GM12878 (cell line): ENCODE data around the gene AMPD2. TPM values are rescaled to one million over a fixed set of nuclear protein-coding genes. Genes with fewer than 3 reads are reported as not detected.
"Not testable (repeated sequence)": the region's sequence is repeated elsewhere in the genome, so short reads cannot be mapped to it uniquely, and the experiment has no call there.

Source experiments
- ATAC-seq: fragments of 200-7000 bp; cut with Tn5 transposase; 3 replicates; pipeline ENCODE4 v1.9.1; 2020; ENCODE audit warnings: mild to moderate bottlenecking, moderate library complexity
- BruUV-seq: library from RNA; stranded (reverse); fragments of 400-500 nt; replicated peaks from 2 replicates; lab custom pipeline; 2021; lab: Mats Ljungman, UMichigan
- CTCF ChIA-PET: fragments of 300-600 bp; sonication (Branson Sonifier 250); formaldehyde crosslinking; extraction: SDS; loops from one replicate; lab custom pipeline; 2021; ENCODE audit warnings: inconsistent platforms; lab: Yijun Ruan, JAX
- POLR2A ChIA-PET: fragments of 350-600 bp; formaldehyde crosslinking; extraction: SDS; loops from one replicate; lab custom pipeline; 2021; ENCODE audit warnings: inconsistent platforms; lab: Charles Lee
- RAD21 ChIA-PET: fragments of 300-600 bp; sonication (Branson Sonifier 250); formaldehyde crosslinking; loops from one replicate; lab custom pipeline; 2023; ENCODE audit warnings: antibody characterized with exemption; ENCODE audit not compliant: unreplicated experiment; lab: Charles Lee
- SMC1A ChIA-PET: fragments of 300-600 bp; sonication (Branson Sonifier 250); formaldehyde crosslinking; loops from one replicate; lab custom pipeline; 2023; ENCODE audit not compliant: unreplicated experiment, uncharacterized antibody; lab: Charles Lee
- DNase-seq: peaks from one replicate; pipeline ENCODE4 v3.0.0-alpha.2; 2011; ENCODE audit warnings: low read depth, low spot score
- FAIRE-seq: peaks from 3 replicates; lab custom pipeline; 2011; peaks lifted over from hg19 to GRCh38; lab: Jason Lieb, UNC
- H2AFZ ChIP-seq: 2 replicates; pipeline ENCODE4 v1.6.0; 2011; ENCODE audit warnings: low read depth, low read length, control low read depth; ENCODE audit not compliant: control insufficient read depth
- H3K27ac ChIP-seq: 2 replicates; pipeline ENCODE4 v1.5.1; 2011; ENCODE audit warnings: control low read depth; ENCODE audit not compliant: control insufficient read depth, insufficient read depth
- H3K27me3 ChIP-seq, 2 experiments: replicated peaks in 1 of 2; 2 replicates each; pipeline versions ENCODE4 v1.6.0 to v1.6.1; 2011; ENCODE audit warnings: low read length in 1 of 2; ENCODE audit not compliant: control insufficient read depth in 2 of 2, insufficient read depth in 2 of 2
- H3K36me3 ChIP-seq, 2 experiments: 2 replicates each; pipeline ENCODE4 v1.5.1; 2011; ENCODE audit warnings: low read length in 1 of 2; ENCODE audit not compliant: control insufficient read depth in 2 of 2, insufficient read depth in 2 of 2
- H3K4me1 ChIP-seq: 2 replicates; pipeline ENCODE4 v1.6.1; 2011; ENCODE audit warnings: mild to moderate bottlenecking, low read length, moderate library complexity, mixed read lengths; ENCODE audit not compliant: control insufficient read depth, insufficient read depth
- H3K4me2 ChIP-seq: 2 replicates; pipeline ENCODE4 v1.6.0; 2011; ENCODE audit warnings: control low read depth; ENCODE audit not compliant: control insufficient read depth, insufficient read depth
- H3K4me3 ChIP-seq: fragments of 200-600 bp; sonication (generic); 2 replicates; pipeline ENCODE4 v1.5.1; 2016
- H3K79me2 ChIP-seq: 2 replicates; pipeline ENCODE4 v1.6.0; 2011; ENCODE audit warnings: low read length; ENCODE audit not compliant: control insufficient read depth, insufficient read depth
- H3K9ac ChIP-seq: 2 replicates; pipeline ENCODE4 v1.8.0; 2011; ENCODE audit warnings: low read length, control low read depth, mixed read lengths; ENCODE audit not compliant: control insufficient read depth, insufficient read depth
- H3K9me3 ChIP-seq: replicated peaks from 3 replicates; pipeline ENCODE4 v1.5.1; 2011; ENCODE audit warnings: mild to moderate bottlenecking, low read length; ENCODE audit not compliant: control insufficient read depth, insufficient read depth
- H4K20me1 ChIP-seq: 2 replicates; pipeline ENCODE4 v1.6.0; 2011; ENCODE audit not compliant: control insufficient read depth, insufficient read depth
- BHLHE40 ChIP-seq, 2 experiments: fragments of 450-650 bp in 1 of 2; IDR thresholded peaks; 2 replicates each; pipeline ENCODE4 v1.6.1; 2011 to 2017; ENCODE audit warnings: low read depth in 2 of 2, borderline replicate concordance in 1 of 2, improper control_type of control experiment in 1 of 2, low read length in 1 of 2, mild to moderate bottlenecking in 1 of 2
- CBX5 ChIP-seq: sonication (generic); IDR thresholded peaks from 2 replicates; pipeline ENCODE4 v1.6.1; 2016; ENCODE audit warnings: low read depth, moderate library complexity, mild to moderate bottlenecking, inconsistent platforms
- KLF5 ChIP-seq: fragments of 450-650 bp; IDR thresholded peaks from 2 replicates; pipeline ENCODE4 v1.6.1; 2014; ENCODE audit warnings: mild to moderate bottlenecking; ENCODE audit not compliant: partially characterized antibody
- ZSCAN29 ChIP-seq: fragments of 450-650 bp; IDR thresholded peaks from 2 replicates; pipeline ENCODE4 v1.6.1; 2017; ENCODE audit warnings: mild to moderate bottlenecking, moderate library complexity
- WGBS: methylation state at CpG from one replicate; pipeline ENCODE4 v1.1.6; 2016; ENCODE audit warnings: low lambda C conversion rate; ENCODE audit not compliant: insufficient replicate concordance, insufficient coverage; ENCODE audit errors: missing lambda C conversion rate; 5-methylcytosine and 5-hydroxymethylcytosine counted together
- in situ Hi-C: fragments of 300-500 bp; cut with MboI; formaldehyde crosslinking; loops from 9 replicates; pipeline ENCODE4 v1.14.3; 2018; ENCODE audit warnings: mixed read lengths
- intact Hi-C: fragments of 100-400 bp; cut with micrococcal nuclease; formaldehyde crosslinking; loops from one replicate; pipeline ENCODE4 v1.14.2; 2022; ENCODE audit not compliant: unreplicated experiment
- polyA plus RNA-seq, 11 experiments: library from polyadenylated mRNA; depleted of rRNA in 4 of 11; unstranded in 6 of 11; stranded (reverse) in 5 of 11; fragments of >200 nt; fragmentation: Nextera tagmentation in 4 of 11; fragmentation: Illumina TruSeq in 1 of 11; extraction: Ambion mirVana in 4 of 11; extraction: Trizol in 1 of 11; gene quantifications; 1 replicate in 1 of 11; 2 replicates in 10 of 11; pipeline versions ENCODE4 v1.2.1 to v1.2.3, GENCODE V29; 2011 to 2016; ENCODE audit warnings: inconsistent platforms in 2 of 11, missing spikeins in 2 of 11, low read depth in 1 of 11
- total RNA-seq, 4 experiments: library from RNA; depleted of rRNA in 3 of 4; stranded (reverse); fragments of >200 nt in 3 of 4; fragmentation: Illumina TruSeq in 1 of 4; extraction: Trizol in 1 of 4; gene quantifications; 2 replicates each; pipeline versions ENCODE4 v1.2.1 to v1.2.3, GENCODE V29; 2013 to 2021

The AMPD2 gene
- total and polyA plus RNA-seq, 10 of the 15 experiments (the other 5 are each of a cell fraction or from before 2014, with no cell fraction given) = 2.0 to 75.9 (median 31.3) TPM

DNA sequence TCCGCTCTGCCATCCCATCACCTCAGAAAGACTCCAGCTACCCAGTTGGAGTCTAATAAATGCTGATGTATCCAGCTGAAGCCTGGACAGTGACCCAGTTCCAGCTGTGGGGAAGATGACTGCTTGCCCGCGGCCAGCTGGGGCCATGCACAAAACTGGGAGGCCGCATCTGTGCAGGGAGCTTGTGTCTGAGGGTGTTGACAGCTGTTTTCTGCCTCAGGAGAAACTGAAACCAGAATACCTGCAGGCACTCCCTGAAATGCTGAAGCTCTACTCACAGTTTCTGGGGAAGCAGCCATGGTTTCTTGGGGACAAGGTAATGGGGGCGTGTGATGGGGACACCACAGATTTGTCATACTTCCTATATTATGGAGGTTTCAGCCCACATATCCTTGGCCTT is 51.4 kb downstream of the AMPD2 start:
- Histone ChIP-seq H3K79me2 (no peaks in the 10 kb centered on the region), H3K9me3 (no peaks in the 10 kb centered on the region), H3K4me2 (no peak overlapping the region), H3K27ac (no peak overlapping the region), H2AFZ (no peak overlapping the region), H3K4me3 (no peak overlapping the region), H3K36me3 (no peaks in the 10 kb centered on the region), H4K20me1 (no peaks in the 10 kb centered on the region), H3K27me3 (no peaks in the 10 kb centered on the region), H3K9ac (no peak overlapping the region), H3K4me1 (peaks cover 10% of the 10 kb centered on the region)
- in situ Hi-C loops (no loop called here), intact Hi-C loops (no loop called here)
- FAIRE-seq (no peak), ATAC-seq (no peak), DNase-seq (no peak)
- WGBS = 87% methylated on average over 5 of the region's 5 CpGs
- BruUV-seq = no TSS peak
- POLR2A ChIA-PET = interaction anchor here (1.3 kb wide), 1 partner anchor 16 kb away, joined by 4 read pairs; the partner anchor contains the start of gene GSTM1
- RAD21 ChIA-PET = interaction anchor here (0.8 kb wide), 1 partner anchor 31 kb away, joined by 3 read pairs; no protein-coding TSS in a partner anchor
- CTCF ChIA-PET = interaction anchor here (0.9 to 3.0 kb wide), 4 partner anchors 12 to 313 kb away, joined by 3 to 21 read pairs (median 3); no protein-coding TSS in a partner anchor
- SMC1A ChIA-PET = interaction anchor here (0.9 to 1.6 kb wide), 4 partner anchors 9 to 18 kb away, joined by 3 to 4 read pairs (median 4); partner anchors contain the start of gene GSTM1
- TF ChIP-seq KLF5 (no peak), ZSCAN29 (no peak), BHLHE40 (IDR thresholded peaks at IDR 0.05; ENCODE audit: borderline replicate concordance in 1 of 2, low read depth in 2 of 2, low read length in 1 of 2) (no peak), CBX5 (no peak)

DNA sequence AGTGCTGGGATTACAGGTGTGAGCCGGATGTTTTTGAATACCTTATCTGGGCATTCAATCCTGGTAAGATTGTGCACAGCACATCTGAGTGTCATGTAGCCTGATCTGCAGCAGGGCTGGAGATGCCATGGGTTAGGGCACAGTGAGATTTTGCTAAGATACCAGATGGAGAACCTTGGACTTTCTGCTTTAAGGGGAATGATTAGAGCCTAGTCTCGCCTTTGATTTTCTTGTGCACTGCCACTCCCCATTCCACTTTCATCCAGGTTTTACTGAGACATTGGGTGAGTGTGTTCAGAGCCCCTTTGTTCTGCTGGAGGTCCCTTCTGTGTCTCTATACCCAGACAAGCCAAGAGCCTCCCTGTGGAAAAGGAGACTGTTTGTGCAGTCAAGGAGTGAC is 54.2 kb downstream of the AMPD2 start:
- CTCF ChIA-PET, DNase-seq, H3K9ac ChIP-seq, H3K36me3 ChIP-seq, FAIRE-seq, intact Hi-C loops, POLR2A ChIA-PET, SMC1A ChIA-PET, H2AFZ ChIP-seq, H3K27me3 ChIP-seq, RAD21 ChIA-PET, H3K4me3 ChIP-seq, H3K4me2 ChIP-seq, in situ Hi-C loops, H3K9me3 ChIP-seq, H4K20me1 ChIP-seq, H3K4me1 ChIP-seq, H3K27ac ChIP-seq, ATAC-seq, BruUV-seq, H3K79me2 ChIP-seq: not testable (repeated sequence)
- WGBS = 81% methylated on average over 2 of the region's 2 CpGs

DNA sequence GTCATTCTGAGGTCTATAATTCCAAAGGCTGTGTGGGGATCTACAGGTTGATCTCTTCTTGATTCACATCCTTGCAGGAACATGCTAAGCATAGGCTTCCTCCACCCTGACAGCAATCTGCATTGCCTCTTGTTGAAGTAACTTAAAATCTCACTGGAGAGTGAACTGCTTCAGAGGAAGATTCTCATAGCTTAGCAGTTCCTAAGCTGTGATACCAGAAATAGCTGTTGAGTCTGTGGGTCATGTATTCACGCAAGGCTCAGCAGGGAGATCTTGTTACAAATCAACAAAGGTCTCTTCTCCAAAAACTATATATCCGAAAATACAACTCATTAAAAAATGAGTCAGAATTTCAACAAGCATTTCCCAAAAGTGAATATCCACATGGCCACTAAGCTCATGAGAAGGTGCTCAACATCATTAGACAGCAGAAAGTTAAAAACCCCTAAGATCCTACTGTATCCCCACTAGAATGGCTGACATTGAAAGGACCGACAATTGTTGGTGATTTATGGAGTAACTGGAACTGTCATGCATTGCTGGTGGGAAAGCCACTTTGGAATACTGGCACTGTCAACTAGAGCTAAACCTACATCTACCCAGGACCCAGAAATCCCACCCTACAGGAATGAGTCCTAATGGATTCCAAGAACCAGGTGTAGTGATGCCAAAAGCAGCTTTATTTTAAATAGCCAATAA is 57.2 kb downstream of the AMPD2 start:
- RAD21 ChIA-PET, intact Hi-C loops, POLR2A ChIA-PET, H3K27ac ChIP-seq, H3K9ac ChIP-seq, ATAC-seq, H3K36me3 ChIP-seq, BruUV-seq, H3K27me3 ChIP-seq, H4K20me1 ChIP-seq, H3K4me2 ChIP-seq, H3K79me2 ChIP-seq, H2AFZ ChIP-seq, FAIRE-seq, SMC1A ChIA-PET, H3K4me1 ChIP-seq, H3K4me3 ChIP-seq, DNase-seq, in situ Hi-C loops, CTCF ChIA-PET, H3K9me3 ChIP-seq: not testable (repeated sequence)
- 57% methylated on average over 3 of the region's 3 CpGs for WGBS
